WERI-Rb-1 (cell line): ENCODE measurements around the gene TRAPPC10.
A peak's percentile ranks its signal among the peaks of the same experiment; 100 is the strongest.

Source experiments
- DNase-seq: peaks from one replicate; pipeline ENCODE4 v3.0.0-alpha.2; 2020
- H3K27ac ChIP-seq: fragments of 250-450 bp; sonication (Bioruptor Pico); 2 replicates; pipeline ENCODE4 v1.5.1; 2020; ENCODE audit warnings: mild to moderate bottlenecking, moderate library complexity
- H3K27me3 ChIP-seq: fragments of 250-450 bp; sonication (Bioruptor Pico); 2 replicates; pipeline ENCODE4 v1.5.1; 2021; ENCODE audit warnings: mild to moderate bottlenecking, low read depth, moderate library complexity; ENCODE audit not compliant: insufficient read depth, severe bottlenecking
- H3K36me3 ChIP-seq: fragments of 250-450 bp; sonication (Bioruptor Pico); 2 replicates; pipeline ENCODE4 v1.5.1; 2020; ENCODE audit warnings: mild to moderate bottlenecking, moderate library complexity
- H3K4me3 ChIP-seq: 2 replicates; pipeline ENCODE4 v1.5.1; 2011; ENCODE audit warnings: low read depth, mild to moderate bottlenecking, control low read depth, low read length
- H3K9me3 ChIP-seq: fragments of 250-450 bp; sonication (Bioruptor Pico); 2 replicates; pipeline ENCODE4 v1.5.1; 2021; ENCODE audit warnings: mild to moderate bottlenecking, moderate library complexity; ENCODE audit not compliant: severe bottlenecking
- TF ChIP-seq, protein P1 (sequence below): IDR thresholded peaks from 2 replicates; pipeline ENCODE4 v1.5.1; 2011; ENCODE audit warnings: low read depth, mild to moderate bottlenecking, control low read depth, inconsistent platforms, low read length

The TRAPPC10 gene

DNA sequence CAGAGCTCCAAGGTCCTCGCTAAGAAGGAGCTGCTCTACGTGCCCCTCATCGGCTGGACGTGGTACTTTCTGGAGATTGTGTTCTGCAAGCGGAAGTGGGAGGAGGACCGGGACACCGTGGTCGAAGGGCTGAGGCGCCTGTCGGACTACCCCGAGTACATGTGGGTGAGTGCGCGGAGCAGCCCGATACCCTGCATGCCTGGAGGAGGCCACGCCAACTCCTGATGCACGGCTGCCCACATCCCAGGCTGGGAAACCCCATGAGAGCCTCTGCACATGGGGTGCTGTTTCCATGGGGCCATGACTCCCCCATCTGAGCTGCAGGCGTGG is 43.0 kb upstream of the TRAPPC10 start:
- H3K4me3 ChIP-seq, result no peak overlapping the region
- TF ChIP-seq, protein P1, sequence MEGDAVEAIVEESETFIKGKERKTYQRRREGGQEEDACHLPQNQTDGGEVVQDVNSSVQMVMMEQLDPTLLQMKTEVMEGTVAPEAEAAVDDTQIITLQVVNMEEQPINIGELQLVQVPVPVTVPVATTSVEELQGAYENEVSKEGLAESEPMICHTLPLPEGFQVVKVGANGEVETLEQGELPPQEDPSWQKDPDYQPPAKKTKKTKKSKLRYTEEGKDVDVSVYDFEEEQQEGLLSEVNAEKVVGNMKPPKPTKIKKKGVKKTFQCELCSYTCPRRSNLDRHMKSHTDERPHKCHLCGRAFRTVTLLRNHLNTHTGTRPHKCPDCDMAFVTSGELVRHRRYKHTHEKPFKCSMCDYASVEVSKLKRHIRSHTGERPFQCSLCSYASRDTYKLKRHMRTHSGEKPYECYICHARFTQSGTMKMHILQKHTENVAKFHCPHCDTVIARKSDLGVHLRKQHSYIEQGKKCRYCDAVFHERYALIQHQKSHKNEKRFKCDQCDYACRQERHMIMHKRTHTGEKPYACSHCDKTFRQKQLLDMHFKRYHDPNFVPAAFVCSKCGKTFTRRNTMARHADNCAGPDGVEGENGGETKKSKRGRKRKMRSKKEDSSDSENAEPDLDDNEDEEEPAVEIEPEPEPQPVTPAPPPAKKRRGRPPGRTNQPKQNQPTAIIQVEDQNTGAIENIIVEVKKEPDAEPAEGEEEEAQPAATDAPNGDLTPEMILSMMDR, result no peak
- H3K27ac ChIP-seq, result no peak overlapping the region
- H3K36me3 ChIP-seq, result peaks cover 48% of the 10 kb centered on the region
- H3K27me3 ChIP-seq, result no peaks in the 10 kb centered on the region
- H3K9me3 ChIP-seq, result no peaks in the 10 kb centered on the region
- DNase-seq, result no peak

DNA sequence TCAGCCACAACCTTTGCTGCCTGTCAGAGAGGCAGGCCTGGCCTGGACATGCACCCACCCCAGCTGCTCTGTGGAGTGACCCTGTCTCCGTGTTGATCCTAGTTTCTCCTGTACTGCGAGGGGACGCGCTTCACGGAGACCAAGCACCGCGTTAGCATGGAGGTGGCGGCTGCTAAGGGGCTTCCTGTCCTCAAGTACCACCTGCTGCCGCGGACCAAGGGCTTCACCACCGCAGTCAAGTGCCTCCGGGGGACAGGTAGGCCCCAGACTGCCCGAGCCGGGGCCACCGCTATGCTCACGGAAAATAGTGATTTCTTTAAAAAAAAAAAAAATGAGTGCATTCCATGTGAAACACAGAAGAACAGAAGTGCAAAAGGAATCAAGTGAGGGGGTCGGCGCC is 41.6 kb upstream of the TRAPPC10 start:
- no peaks in the 10 kb centered on the region for H3K9me3 ChIP-seq
- peaks cover 43% of the 10 kb centered on the region for H3K36me3 ChIP-seq
- H3K4me3 ChIP-seq, result no peak overlapping the region
- peak overlapping the region; percentile 2; the same call in 1 of the 2 replicates for H3K27ac ChIP-seq
- TF ChIP-seq, protein P1, result no peak
- no peak for DNase-seq
- H3K27me3 ChIP-seq, result no peaks in the 10 kb centered on the region

DNA sequence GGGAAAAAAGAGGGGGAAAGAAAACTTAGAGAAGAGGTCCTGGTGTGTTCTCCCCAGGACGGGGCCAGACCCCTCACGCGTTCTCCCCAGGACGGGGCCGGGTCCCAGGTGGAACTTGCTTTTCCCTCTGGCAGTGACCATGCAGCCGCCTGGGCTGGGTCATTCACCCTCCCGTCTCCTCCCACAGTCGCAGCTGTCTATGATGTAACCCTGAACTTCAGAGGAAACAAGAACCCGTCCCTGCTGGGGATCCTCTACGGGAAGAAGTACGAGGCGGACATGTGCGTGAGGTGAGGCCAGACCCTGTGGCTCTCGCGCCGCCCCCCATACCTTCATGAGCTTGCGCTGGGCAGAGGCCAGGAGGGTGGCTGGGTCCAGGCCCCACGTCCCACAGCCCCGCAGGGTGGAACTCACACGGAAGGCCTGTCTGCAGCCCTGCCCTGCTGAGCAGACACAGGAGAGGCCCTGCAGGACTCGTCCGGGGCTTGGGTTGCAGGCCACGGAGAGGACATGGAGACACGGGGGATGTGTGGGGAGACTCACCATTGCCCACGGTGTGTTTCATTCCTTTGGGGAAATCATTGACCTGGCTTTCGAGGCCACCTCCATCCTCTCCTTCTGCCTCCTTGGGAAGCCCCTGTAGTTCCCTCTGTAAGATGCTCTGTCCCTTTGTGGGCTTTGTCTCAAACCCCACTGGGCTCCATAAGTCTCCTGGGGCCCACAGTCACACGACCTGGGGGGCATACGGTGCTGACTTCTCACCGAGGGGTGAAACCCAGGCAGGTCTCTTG is 40.7 kb upstream of the TRAPPC10 start:
- H3K27ac ChIP-seq, result no peak overlapping the region
- TF ChIP-seq, protein P1, result no peak
- H3K4me3 ChIP-seq, result no peak overlapping the region
- no peaks in the 10 kb centered on the region for H3K9me3 ChIP-seq
- no peaks in the 10 kb centered on the region for H3K27me3 ChIP-seq
- no peak for DNase-seq
- peaks cover 43% of the 10 kb centered on the region for H3K36me3 ChIP-seq

- H3K27me3 ChIP-seq, result no peaks in the 10 kb centered on the region
- H3K36me3 ChIP-seq, result peaks cover 43% of the 10 kb centered on the region
- DNase-seq, result no peak
- H3K4me3 ChIP-seq, result no peak overlapping the region
- H3K27ac ChIP-seq, result no peak overlapping the region
- TF ChIP-seq, protein P1, result no peak
- H3K9me3 ChIP-seq, result no peaks in the 10 kb centered on the region
These were observed 40.2 kb upstream of the TRAPPC10 start for GRCh38 chr21:43971992-43972255.

DNA sequence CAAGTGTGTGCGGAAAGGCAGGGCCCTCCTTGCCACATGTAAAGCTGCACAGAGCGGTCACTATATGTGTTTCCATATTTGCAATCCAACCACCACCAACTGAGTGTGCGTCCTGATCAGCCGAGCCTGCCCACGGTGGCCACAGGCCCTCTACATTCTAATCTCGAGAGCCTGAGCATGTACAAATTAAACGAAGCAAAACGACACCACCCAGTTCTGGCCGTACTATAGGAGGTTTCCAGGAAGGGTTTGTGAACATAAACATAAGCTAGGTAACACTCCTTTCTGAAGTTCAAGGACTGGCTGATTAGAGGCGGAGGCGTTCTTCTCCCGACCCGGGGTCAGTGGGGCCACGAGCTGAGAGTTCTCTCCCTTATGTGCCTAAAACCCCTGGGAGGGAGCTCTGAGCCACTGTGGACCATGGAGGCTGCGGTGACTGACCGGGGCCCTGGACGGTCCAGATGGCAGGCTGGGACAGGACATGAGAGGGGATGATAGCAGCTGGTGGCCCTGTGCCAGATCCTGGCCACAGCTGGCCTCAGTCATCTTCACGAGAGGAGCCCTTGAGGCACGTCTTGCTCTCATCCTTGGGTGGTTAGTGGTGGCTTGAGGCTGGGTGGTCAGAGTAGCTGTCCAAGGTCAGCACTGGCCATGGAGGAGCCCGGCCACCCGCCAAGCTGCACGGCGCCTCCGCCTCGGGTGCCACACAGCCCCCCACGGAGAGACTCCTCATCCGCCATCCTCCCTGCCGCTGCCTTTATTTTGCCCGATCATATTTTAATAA is 39.1 kb upstream of the TRAPPC10 start:
- Histone ChIP-seq H3K27ac (peak overlapping the region; percentile 6; the same call in 1 of the 2 replicates), H3K9me3 (no peaks in the 10 kb centered on the region), H3K4me3 (no peak overlapping the region), H3K27me3 (no peaks in the 10 kb centered on the region), H3K36me3 (peaks cover 42% of the 10 kb centered on the region)
- DNase-seq, result no peak
- TF ChIP-seq, protein P1, result no peak
